Peyer's patch (tissue), 4 donors: ENCODE data around the gene SLC35D3.

Experiments used
- CTCF ChIP-seq, 6 experiments: fragments of 450-650 bp in 4 of 6; fragments of 200-600 bp in 2 of 6; sonication (generic) in 1 of 6; IDR thresholded peaks; one replicate each; pipeline ENCODE4 v1.5.1; 2017 to 2019; ENCODE audit warnings: antibody characterized with exemption in 6 of 6, mild to moderate bottlenecking in 3 of 6, moderate library complexity in 1 of 6
- POLR2A ChIP-seq, 2 donors: fragments of 450-650 bp; IDR thresholded peaks; one replicate each; pipeline ENCODE4 v1.5.1; 2017; ENCODE audit warnings: antibody characterized with exemption in 2 of 2, mild to moderate bottlenecking in 2 of 2, moderate library complexity in 2 of 2

GRCh38 chr6:136945072-136945471 is 23.0 kb downstream of the SLC35D3 start:
- no peak for TF ChIP-seq CTCF (IDR thresholded peaks at IDR 0.05)
- TF ChIP-seq POLR2A (IDR thresholded peaks at IDR 0.05) = no peak
